Right renal cortex interstitium (tissue), 3 donors: ENCODE results near the gene WDR72. TPM values are rescaled to one million over a fixed set of nuclear protein-coding genes. Genes with fewer than 3 reads are reported as not detected.
A peak's percentile ranks its signal among the peaks of the same experiment; 100 is the strongest.
"Not testable (repeated sequence)": the region's sequence is repeated elsewhere in the genome, so short reads cannot be mapped to it uniquely, and the experiment has no call there.

ENCODE experiments used
- DNase-seq, 3 donors: peaks; one replicate each; pipeline ENCODE4 v3.0.0-alpha.2; 2013; ENCODE audit warnings: low read depth in 3 of 3, low spot score in 2 of 3
- polyA plus RNA-seq, 3 donors: library from polyadenylated mRNA; unstranded; fragments of 120-200 nt; gene quantifications; one replicate each; pipeline ENCODE4 v1.2.1, GENCODE V29; 2013; ENCODE audit not compliant: insufficient read length in 3 of 3

WDR72 gene
- polyA plus RNA-seq, 3 donors = 65.1 to 78.8 (median 67.7) TPM

DNA sequence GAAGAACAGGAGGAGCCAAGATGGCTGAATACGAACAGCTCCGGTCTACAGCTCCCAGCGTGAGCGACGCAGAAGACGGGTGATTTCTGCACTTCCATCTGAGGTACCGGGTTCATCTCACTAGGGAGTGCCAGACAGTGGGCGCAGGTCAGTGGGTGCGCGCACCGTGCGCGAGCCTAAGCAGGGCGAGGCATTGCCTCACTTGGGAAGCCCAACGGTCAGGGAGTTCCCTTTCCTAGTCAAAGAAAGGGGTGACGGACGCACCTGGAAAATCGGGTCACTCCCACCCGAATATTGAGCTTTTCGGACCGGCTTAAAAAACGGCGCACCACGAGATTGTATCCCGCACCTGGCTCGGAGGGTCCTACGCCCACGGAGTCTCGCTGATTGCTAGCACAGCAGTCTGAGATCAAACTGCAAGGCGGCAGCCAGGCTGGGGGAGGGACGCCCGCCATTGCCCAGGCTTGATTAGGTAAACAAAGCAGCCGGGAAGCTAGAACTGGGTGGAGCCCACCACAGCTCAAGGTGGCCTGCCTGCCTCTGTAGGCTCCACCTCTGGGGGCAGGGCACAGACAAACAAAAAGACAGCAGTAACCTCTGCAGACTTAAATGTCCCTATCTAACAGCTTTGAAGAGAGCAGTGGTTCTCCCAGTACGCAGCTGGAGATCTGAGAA is 218.7 kb downstream of the WDR72 start:
- not testable (repeated sequence) for DNase-seq

GRCh38 chr15:53539878-53540277 is 219.6 kb downstream of the WDR72 start:
- no peak for DNase-seq

- DNase-seq = no peak
Observed at GRCh38 chr15:53536479-53537120, 222.9 kb downstream of the WDR72 start.

DNA sequence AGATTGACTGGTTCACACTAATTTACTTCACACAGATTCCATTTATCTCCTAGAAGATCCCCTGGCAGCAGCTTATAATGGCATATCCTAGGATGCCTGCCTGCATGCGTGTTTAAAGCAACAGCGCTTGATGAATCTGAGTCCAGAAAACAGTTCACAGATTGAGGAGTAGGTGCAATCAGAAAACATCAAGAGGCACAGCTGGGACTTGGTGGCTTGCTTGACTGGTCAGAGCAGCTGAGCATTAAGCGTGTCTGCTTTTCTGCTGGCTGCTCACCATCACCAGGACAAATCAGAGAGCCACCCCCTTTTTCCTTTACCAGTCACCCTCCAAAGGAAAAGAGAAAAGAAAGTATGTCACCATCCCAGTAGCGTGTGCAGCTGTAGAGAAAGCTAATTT is 223.6 kb downstream of the WDR72 start:
- DNase-seq = no peak

GRCh38 chr15:53534105-53534839 is 225.2 kb downstream of the WDR72 start:
- DNase-seq = no peak

DNA sequence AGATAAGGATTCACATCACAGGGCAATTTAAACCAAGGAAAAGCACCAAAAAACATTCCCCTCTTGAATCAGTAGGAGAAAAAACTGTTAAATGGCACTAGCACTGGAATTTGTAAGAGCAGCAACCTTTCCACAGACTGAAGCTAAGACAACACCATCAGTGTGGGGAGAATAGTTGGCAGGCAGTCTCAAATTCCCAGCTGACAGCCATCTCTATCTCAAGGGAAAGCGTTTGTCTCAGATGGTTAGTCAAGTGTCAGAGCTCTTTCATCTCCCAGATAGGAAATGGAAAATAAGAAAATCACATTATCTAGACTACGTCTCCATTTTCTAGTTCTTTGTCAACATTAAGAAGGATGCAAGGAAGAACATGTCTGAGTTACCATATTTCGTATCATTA is 228.7 kb downstream of the WDR72 start:
- DNase-seq = peak in 2 of 3 donors; percentile 9 to 26

- no peak for DNase-seq
Observed at GRCh38 chr15:53527996-53528395, 231.5 kb downstream of the WDR72 start.

GRCh38 chr15:53525894-53526293 is 233.6 kb downstream of the WDR72 start:
- no peak for DNase-seq

- peak in 2 of 3 donors; percentile 58 to 61 for DNase-seq
Observed at GRCh38 chr15:53522991-53523390, 236.5 kb downstream of the WDR72 start.

DNA sequence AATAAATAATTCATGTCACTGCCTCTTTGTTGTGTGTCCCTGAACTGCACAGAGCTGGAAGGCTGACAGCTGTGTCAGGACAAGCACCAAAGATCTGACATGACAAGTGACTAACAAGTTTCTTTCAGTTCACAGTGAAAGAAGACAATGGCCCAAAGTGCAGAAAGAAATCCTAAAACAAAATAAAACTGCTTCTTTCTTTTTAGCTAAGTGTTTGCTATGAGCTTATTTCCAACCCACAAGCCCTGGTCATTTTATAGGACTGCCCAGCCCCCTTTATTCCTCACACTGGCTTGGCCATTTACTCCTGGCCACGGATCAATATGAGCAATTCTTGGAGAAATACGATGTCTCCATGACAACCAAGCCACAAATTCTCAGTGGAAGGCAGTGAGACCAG is 238.5 kb downstream of the WDR72 start:
- DNase-seq = no peak

DNA sequence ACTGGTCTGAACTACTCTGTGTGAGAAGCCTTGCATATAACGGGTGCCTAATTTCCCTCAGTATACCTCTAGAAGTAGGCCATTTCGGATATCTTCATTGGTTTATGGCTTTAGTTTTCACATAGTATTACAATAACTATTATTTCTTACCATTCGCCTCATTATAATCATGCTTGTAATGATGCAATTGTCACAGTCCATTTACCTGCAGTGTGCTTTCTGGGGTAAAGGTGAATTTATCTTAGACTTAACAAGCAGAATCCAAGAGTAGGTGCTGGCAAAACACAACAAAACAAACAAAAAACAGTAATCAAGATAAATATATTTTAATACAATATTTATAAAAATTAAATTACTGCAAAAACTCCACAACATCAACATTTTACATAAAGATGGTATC is 246.0 kb downstream of the WDR72 start:
- no peak for DNase-seq

GRCh38 chr15:53512029-53512428 is 247.4 kb downstream of the WDR72 start:
- DNase-seq = no peak

DNA sequence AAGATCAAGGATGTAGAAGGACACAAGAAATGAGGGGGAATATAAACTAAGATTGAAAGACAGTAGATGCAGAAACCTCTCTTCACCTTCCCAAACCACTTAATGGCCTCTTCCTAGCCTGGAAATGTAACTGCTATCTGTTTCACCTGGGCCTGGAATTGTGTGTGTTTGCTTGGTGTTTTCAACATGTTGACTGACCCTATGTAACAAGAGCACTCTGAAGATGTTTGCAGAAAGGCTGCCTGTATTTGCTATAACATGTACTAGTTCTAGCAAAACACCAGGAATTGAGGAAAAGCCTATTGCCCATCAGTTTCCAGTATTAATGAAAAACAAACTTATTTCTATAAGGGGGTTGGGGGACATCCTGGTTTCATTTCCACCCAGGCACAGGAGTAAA is 248.3 kb downstream of the WDR72 start:
- no peak for DNase-seq

GRCh38 chr15:53506370-53506769 is 253.1 kb downstream of the WDR72 start:
- DNase-seq = no peak

DNA sequence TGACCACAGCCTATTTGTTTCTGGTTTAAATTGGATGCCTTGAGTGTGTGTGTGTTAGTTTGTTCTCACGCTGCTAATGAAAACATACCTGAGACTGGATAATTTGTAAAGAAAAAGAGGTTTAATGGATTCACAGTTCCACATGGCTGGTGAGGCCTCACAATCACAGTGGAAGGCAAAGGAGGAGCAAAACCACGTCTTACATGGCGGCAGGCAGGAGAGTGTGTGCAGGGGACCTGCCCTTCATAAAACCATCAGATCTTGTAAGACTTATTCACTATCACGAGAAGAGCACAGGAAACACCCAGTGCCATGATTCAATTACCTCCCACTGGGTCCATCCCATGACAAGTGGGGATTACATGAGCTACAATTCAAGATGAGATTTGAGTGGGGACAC is 260.5 kb downstream of the WDR72 start:
- DNase-seq = no peak

- no peak for DNase-seq
Observed at GRCh38 chr15:53490341-53490740, 269.1 kb downstream of the WDR72 start.

- no peak for DNase-seq
Observed at GRCh38 chr15:53482055-53482454, 277.4 kb downstream of the WDR72 start.

DNA sequence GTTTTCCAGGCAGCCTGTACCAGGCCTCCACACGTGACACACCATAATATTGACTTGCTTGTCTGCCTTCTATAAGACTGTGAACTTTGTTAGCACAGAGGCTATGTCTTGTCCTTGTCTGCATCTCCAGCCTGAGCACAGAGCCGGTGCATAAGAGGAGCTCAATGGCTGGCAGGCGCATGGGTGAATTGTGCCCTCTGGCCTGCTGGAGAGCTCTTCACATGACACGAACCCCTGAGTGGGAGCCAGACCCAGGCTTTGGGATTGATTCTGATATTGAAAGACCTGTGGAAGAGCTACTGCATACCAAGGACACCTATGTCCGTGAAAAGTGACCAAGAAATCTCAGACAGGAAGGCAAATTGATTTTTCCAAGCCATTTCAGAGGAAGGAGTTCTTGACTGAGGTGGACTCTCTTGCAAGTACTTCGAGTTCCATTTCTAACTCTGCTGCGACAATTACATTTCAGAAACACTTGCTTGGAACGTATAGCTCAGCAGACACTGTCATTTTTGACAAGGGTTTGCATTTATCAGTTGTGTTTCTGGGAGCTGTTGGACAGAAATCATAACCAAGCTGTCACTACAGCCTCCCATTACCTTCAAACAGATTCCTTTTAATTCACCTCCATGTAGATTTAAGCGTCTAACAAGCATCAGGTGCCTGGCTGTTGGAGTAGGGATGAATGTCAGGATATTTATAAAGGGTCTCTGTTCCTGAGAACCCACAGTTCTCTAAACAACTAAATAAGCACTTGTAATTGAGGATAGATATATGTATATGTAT is 281.3 kb downstream of the WDR72 start:
- DNase-seq = no peak

DNA sequence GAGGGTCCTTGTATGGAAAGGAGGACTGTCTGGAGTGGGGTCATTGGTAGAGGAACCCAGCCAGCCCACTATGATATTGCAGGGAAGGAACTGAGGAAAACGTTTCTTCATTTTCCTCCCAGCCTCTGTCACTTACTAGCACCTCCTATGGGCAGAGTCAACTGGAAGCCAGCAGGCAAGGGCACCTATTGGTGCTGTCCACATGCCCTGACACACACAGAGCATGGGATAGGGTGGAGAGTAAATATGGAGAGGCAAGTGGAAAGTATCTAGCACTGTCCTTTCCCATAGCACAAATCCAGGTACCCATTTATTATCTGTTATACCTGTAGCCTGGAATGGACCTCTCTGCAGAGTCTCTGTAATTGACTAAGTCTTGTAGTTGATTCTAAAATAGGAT is 285.6 kb downstream of the WDR72 start:
- no peak for DNase-seq

DNA sequence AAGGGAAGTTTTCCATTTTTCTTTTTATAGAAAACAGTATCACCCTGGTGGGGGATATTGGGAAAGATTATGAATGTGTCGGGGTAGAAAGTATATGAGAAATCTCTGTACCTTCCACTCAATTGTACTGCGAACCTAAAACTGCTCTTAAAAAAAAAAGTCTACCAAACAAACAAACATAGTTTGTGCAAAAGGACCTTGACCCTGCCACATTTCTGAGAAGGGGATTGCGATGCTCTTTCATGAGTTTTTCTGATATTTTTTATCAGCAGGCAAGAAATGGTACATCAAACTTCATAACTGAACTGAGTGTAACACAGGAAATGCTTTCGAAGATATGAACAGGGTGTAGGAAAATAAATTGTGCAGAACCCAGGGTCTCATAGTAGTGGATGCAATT is 286.0 kb downstream of the WDR72 start:
- no peak for DNase-seq

- DNase-seq = no peak
Observed at GRCh38 chr15:53472883-53473282, 286.6 kb downstream of the WDR72 start.
